NCI-H2171 (cell line): ENCODE measurements around the gene PCOLCE2.

Experiments
- DNase-seq: peaks from one replicate; lab custom pipeline; 2025; lab: John Stamatoyannopoulos, UW

PCOLCE2 gene, protein sequence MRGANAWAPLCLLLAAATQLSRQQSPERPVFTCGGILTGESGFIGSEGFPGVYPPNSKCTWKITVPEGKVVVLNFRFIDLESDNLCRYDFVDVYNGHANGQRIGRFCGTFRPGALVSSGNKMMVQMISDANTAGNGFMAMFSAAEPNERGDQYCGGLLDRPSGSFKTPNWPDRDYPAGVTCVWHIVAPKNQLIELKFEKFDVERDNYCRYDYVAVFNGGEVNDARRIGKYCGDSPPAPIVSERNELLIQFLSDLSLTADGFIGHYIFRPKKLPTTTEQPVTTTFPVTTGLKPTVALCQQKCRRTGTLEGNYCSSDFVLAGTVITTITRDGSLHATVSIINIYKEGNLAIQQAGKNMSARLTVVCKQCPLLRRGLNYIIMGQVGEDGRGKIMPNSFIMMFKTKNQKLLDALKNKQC

DNA sequence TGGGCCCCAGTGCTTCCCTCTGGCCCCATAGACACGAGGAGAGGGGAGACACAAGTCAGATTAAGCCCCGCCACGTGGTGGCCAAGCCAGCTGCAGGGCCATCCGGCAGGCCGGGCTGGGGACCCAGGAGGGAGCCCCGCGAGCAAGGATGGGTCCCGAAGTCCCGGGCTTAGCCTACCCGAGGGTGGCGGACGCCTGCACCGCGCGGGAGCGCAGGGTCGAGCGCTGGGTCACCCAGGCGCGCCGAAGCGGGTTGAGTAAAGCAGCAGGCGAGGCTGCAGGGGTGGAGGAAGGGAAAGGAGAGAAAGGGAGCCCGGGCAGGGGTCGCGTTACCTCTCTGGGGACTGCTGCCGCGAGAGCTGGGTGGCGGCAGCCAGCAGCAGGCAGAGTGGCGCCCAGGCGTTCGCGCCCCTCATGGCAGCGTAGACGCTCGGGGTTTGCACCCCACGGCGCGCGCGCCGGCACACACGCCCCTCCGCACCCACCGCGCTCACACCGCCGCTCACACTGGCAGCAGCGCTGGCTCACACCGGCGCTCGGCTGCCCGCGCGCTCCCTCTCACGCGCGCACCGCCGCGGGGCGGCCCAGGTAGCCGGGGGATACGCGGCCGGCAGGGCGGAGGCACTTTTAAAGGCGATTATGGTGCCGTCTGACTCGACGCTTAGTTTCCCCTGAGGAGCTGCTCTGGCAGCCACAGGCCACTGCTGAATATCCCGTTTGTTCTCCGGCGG is at the start of gene PCOLCE2:
Gene PCOLCE2 (minus strand): TSS at position 603 of the 731 bp plus-strand sequence. CDS start 187 bp downstream, at position 416.
- DNase-seq = peak; percentile 79

DNA sequence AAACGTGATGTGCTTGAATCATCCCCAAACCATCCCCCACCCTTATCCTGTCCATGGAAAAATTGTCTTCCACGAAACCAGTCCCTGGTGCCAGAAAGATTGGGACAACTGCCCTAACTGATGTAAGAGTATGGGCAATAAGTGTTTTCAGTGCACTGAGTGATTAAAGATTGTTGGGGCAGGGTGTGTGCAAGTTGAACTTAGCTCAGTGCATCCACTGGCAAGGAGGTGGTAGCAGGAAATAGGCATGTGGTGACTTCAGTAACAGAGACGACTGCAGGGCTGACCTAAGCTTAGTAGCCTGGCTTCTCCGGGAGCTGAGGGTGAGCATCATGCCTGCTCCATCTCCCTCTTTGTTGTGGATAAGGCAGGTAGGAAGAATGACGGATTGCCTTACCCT is 47.1 kb upstream of the PCOLCE2 start:
- no peak for DNase-seq

DNA sequence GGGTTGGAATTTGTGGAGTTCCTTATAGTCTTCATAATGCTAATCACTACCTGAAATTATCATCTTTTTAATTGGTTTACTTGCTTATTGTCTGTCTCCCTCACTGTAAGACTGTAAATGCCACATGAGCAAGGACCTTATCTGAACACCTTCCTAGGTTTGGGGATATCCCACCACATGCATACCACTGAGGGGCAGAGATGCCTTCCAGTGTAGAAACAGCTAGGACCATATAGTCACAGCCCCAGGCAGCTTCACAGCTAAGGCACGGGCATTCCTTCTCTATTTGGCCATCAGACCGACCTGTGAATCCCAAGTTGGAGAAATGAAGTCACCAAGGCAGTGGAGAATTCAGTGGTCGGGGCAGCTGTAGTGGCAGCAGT is 46.0 kb upstream of the PCOLCE2 start:
- no peak for DNase-seq

DNA sequence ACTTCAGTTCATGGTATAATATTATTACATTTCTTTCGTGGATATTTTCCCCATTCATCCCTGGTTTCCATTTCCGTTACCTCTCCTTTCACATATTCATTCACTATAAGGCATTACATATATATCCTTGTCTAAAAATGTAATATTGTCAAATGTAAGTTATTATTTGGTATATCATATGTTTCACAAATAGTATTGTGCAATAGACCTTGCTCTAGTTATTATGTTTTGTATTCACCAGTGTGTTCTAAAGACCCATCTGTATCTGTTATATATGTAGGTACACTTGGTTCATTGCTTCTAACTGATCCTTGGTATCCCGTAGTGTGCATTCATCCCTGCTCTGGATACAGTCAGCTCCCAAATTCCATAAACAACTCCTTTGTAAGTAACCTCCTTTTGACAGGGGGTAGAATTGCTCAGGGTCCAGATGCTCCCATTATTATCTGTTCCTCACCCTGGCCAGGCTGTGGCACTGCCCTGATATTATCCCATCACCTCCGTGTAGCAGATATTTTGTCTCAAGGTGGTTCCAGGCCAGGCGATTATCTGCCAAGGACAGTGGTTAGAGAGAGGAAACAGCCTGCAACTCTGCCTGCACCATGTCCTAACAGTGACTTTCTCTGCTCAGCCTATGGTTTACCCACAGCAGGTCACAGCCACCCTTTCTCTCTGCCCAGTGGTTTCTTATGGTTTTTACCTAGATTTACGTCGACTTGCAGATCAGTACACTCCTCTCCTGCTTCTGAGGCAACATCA is 45.4 kb upstream of the PCOLCE2 start:
- DNase-seq = no peak

DNA sequence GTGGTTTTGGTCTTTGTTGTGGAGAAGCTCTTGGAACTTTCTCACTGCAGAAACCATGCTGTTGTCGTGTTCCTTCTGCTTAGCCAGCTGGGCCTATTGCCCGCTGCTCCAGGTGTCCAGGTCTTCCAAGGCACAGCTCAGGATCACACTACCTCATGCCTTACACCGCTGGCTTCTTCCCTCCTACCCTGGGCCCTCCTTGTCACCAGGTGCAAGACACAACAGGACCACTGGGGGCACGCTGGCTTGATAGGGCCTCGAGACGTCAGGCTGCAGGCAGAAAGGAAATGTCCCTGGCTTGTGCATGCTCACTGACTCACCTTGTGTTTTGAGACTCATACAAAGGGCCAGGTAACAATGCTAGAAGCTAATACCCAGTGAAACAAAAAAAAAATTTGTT is 42.3 kb upstream of the PCOLCE2 start:
- DNase-seq = no peak

DNA sequence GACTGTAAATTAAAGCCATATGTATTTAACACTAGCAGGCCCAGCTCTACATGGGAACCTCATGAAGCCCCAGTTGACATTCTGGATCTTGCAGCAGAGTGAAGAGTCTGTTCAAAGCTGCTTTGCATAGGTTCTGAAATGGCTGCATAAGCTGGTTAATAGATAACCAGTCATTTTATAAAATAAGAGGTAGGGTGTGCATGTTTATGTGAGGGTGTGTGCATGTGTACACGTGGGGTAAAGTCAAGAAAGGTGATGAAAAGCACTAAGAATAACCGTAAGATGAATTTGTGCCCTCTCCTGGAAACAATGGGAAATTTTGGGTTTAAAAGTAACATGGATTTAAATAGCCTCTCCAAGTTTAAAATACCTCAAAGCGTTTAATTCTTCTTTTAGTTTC is 41.6 kb upstream of the PCOLCE2 start:
- DNase-seq = no peak

DNA sequence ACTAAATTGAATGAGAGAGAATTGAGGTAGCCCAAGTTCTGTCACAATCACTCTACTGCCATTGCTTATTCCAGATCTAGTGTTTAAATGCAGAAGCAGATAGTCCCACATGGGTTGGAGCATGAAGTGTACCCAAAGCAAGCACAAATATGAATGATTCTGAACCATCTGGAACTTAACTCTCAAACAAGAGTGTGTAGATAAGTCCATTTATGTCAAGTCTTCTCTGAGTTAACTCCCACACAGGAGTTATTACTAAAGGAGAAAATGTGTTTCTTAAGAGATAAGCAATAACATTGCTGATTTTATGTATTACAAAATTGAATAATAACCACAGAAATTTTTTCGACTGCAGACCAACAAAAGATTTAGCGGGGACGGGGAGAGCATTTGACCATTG is 41.0 kb upstream of the PCOLCE2 start:
- DNase-seq = no peak

DNA sequence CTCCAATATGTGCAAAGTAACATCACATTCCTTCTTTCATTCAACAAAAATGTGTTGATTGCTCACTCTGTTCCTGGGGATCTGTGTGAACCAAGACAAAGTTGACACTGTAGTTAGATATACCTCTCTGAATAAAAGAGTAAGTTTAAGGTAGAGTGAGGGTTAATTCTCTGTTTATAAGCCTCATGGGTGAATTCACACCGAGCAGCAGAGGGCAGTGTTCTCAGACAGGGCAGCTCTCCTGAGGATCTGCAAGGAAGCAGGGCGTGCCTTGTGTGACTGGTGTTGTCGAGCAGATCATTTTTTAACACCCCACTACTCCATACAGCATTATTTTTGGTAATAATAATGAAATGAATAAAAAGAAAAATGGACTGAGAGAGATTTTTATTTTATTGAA is 40.2 kb upstream of the PCOLCE2 start:
- peak; percentile 13 for DNase-seq

DNA sequence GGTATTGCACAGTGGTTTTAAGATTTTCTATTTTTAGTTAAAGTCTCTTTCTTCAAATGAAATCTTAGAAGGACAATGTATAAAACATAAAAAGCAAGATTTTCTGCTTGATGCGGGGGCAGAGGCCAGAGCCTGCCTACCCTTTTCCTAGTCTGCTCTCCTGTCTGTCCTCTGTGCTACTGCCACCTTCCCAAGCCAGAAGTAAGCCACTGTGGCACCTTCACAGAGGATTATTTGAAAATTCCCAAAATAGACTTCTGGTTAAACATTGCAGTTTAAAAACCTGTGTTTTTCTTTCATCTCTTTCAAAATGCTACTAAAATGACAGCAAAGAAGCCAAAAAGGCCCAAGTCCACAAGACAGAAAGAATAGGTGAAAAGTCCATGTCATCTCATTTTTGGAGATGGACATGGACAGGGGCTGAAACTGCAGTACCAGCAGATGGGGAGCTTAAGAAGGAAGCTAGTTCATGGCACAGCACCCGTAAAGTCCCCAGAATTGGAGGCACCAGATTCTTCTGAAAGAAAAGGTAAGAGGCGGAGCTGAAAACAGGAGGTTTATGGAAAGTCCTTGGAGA is 37.6 kb upstream of the PCOLCE2 start:
- no peak for DNase-seq

DNA sequence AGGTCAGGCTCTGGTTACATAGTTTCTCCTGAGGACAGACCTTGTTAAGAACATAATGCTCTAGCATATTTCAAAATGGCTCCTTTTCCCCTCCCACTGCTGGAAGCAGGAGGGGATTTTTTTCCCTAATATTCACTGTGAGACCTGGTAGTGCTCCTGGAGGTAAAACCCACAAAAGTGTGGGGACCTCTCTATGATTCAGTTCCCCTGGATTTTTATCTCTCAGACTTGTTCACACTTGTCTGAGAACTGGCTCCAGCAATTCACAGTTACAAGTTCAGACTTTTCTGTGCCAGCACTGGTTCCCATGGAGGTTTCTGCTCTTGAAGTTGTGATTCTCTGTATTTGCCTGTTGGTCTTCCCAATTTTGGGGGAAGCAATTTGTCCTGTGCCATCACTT is 36.3 kb upstream of the PCOLCE2 start:
- DNase-seq = no peak

DNA sequence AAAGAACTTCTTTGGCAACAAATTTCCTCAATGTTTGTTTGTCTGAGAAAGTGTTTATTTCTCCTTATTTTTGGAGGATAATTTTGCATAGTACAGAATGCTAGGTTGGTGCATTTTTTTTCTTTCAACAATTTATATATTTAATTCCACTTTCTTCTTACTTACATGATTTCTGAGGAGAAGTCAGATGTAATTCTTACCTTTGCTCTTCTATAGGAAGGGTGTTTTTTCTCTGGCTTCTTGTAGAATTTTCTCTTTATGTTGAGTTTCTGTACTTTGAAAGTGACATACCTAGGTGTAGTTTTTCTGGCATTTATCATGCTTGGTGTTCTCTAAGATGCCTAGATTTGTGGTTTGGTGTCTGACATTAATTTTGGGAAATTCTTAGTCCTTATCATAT is 34.8 kb upstream of the PCOLCE2 start:
- DNase-seq = no peak

DNA sequence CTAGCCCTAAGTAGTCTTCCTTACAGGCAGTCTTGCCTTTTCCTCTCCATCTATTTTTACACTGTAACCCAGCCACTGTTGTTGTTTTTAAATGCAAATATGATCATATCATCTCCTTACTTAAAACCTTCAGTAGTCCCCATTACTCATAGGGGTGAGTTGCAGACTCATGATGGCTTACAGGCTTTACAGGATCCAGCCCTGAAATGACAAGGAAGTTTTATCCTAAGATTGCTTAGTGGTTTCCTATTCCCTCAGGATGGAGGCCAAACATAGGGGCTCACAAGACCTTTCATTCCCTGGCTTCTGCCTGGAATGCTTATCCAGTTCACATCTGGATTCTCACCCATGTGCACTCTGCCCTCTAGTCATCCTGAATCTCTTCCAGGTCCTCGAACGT is 27.7 kb upstream of the PCOLCE2 start:
- no peak for DNase-seq

DNA sequence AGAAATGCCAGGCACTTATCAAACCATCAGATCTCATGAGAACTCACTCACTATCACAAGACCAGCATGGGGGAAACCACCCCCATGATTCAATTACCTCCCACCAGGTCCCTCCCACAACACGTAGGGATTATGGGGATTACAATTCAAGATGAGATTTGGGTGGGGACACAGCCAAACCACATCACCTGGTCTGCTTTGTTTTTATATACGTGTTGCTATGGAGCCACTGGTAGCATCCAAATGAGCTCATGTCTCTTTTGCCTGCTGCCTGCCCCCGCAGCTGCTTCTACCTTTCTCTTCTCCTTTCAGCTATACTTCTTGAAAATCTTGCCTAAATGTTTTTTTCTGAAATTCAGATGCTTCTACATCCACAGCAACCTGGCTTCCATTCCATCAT is 26.8 kb upstream of the PCOLCE2 start:
- DNase-seq = no peak

DNA sequence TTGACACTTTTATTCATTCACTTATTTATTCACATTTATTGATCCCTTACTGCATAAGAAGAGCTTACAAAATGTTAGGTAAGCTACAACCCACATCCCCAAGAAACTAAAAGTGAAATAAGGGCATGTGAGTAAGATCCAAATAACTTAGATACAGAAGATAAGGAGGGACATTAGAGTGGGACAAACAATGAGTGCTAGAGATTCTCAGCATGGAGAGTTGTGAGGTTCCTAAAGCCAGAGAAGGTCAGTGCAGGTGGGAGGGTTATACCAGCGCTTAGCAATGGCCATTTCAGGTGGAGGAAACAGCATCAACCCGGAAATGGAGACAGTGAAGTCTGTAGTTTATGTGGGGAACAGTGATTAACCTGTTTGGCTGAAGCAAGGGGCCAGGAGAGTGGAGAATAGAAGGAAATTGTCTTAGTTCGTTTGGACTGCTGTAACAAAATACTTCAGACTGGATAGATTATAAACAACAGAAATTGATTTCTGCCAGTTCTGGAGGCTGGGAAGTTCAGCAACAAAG is 25.5 kb upstream of the PCOLCE2 start:
- no peak for DNase-seq

DNA sequence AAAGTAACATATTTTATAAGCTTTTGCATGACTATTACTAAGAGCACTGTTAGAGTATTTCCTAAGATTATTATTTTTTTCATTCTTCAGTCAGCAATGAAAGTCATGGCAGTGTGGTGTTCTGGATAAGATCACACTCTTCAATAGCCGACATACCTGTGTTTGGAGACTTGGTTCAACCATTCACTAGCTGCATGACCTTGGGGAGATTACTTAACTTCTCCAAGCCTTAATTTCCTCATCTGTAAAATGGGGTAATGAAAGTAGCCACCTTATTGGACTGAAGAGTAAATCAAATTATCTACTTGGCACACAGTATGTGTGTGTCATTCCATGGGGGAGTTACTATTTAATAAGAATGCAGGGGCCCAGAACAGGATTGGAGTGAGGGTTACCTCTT is 24.5 kb upstream of the PCOLCE2 start:
- no peak for DNase-seq

DNA sequence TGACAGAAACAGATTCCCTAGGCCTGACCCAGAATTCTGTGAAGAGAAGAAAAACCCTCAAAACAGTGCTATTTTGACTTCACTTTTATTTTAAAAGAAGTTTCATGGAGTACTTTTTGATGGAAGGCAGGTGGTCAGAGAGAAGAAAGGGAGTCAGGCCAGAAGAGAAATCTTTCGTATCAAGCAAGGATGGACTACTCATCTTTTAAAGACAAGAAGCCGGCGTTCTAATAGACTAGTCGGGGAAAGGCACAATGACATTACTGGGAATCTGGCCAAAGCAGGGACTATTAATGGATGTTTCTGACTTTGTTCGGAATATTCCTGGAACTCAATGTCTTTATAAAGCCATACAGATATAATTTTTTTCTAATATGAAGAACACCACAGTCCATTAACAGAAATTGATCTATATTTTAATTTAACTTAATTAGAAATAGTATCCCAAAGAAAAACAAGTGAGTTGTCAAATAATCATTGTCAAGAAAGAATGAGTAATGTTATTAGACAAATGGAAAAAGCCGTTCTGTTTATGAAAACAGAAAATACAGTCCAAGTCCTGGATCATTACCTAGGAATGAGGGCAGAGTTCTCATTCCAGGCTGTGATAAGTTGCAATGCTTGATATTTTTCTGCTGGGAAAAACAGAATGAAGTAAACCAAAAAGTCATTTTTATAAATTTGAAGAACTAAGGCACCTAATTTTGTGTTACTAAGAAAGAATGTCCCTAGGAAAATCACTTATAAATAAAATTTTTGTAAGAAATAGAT is 23.7 kb upstream of the PCOLCE2 start:
- no peak for DNase-seq

DNA sequence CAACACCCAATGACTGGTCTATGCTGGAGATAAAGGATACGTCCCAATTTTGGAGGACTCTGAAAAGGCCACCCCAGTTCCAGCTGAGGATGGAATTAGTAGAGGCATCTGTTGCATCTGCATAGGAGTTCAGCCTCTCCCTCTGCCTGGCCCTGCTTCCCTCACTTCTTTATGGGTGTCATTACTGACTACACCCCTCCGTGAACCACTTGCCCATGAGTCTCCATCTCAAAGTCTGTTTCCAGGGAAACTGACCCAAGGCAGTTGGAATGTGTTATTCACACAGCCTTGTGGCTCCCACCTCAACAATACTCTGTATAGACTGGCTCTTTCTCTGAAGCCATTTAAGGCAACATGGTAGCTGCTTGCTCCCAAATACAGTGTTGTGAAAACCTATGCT is 21.4 kb upstream of the PCOLCE2 start:
- no peak for DNase-seq

DNA sequence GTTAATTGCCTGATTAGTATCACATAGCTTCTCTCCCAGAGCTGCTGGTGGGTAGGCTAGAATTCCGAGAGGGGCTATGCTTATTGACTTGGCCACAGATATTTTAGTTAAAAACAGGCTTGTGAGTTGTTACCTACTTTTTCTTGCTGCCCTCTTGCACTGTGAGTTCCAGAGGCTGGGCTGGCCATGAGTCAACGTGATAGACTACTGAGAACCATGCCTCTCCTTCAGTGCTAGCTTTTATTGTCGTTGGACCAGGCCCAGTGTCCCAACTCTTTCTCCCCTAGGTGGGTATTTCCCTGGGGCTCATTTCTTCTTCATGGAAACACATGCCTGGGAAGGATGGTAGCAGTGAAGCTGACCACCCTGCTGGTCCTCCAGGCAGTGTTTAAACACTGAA is 20.4 kb upstream of the PCOLCE2 start:
- DNase-seq = no peak

DNA sequence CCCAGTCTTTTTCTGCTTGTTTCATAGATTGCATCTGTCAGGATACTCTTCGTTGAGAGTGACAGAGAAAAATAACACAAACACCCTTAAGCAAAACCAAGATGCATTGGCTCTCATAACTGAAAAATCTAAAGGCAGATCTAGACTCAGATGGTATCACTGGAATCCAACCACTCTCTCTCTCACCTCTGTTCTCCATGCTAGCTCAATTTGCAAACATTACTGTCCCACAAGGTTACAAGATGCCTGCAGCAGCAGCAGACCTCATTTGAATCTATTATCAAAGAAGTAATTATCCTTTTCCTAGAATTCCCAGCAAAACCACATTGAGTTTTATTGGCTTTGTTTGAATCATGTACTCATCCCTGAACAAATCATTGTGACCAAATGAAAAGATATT is 19.1 kb upstream of the PCOLCE2 start:
- no peak for DNase-seq

DNA sequence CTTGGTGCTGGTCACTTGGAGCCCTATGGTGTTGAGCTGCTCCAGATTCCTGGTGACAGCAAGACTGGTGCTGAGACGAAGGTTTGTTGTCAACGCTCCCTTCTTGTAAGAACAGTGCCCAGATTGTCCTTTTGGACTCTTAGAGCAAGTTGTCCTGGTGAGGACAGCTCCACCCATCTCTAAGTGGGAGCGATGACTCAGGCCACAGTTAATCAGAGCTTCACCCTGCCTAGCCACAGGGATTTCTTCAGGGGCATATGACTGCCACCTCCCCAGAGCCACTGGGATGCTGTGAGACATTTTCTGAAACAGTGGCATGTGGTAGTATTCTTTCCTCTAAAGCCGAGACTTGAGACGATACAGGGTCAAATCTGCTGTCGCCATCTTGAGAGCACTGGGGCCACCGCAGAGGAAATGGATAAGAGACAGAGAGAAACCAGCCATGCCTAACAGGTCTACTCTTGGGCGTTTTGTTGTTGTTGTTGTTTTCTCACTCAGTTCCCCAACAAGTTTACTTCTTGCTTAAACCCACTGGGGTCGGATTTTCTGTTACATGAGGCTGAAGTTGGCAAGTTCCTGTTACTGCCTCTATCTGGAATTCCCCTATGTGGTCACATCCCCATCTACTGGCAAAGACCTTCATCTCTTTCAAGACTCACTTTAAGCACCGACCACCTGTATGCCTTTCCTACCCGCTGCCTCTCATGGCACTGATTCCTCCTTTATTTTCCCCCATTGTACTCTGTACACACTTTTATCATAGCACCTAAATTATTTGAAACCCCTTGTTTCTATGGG is 16.0 kb upstream of the PCOLCE2 start:
- DNase-seq = no peak

DNA sequence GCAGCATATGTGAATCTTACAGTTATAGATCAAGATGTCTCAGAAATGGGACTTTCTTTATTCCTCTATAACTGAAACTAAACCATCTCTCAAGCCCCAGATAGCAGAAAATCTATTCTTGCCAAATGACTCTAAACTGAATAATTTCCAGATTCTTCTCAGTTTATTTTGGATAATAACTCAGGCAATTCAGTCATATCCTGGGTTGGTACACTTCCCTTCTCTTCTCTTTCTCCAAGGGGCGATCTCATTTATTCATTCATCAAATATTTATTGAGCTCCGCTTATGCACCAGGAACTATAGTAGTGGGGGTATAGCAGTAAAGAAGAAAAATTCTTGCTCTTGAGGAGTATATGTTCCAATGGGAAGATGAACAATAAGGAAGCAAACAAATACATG is 13.5 kb upstream of the PCOLCE2 start:
- no peak for DNase-seq
